H1 (cell line): ENCODE results near the gene CDC14C. TPM values are rescaled to one million over a fixed set of nuclear protein-coding genes. Genes with fewer than 3 reads are reported as not detected.

ENCODE experiments used
- CTCF ChIA-PET: fragments of 300-600 bp; sonication (Branson Sonifier 250); formaldehyde crosslinking; loops from one replicate; lab custom pipeline; 2021; ENCODE audit not compliant: partially characterized antibody; lab: Charles Lee
- POLR2A ChIA-PET: fragments of 300-600 bp; sonication (Branson Sonifier 250); formaldehyde crosslinking; loops from one replicate; lab custom pipeline; 2021; ENCODE audit warnings: inconsistent platforms; ENCODE audit not compliant: partially characterized antibody; lab: Charles Lee
- DNase-seq, 2 experiments: peaks; one replicate each; pipeline versions ENCODE4 v3.0.0 to v3.0.0-alpha.2; 2010 to 2022; ENCODE audit warnings: low spot score in 2 of 2, low read depth in 1 of 2, mixed read lengths in 1 of 2
- FAIRE-seq: peaks from 2 replicates; lab custom pipeline; 2011; peaks lifted over from hg19 to GRCh38; lab: Jason Lieb, UNC
- H2AFZ ChIP-seq: 2 replicates; pipeline ENCODE4 v1.8.1; 2012; ENCODE audit warnings: low read length, inconsistent platforms
- H2AK5ac ChIP-seq: 2 replicates; pipeline ENCODE4 v1.6.1; 2013; ENCODE audit warnings: low read depth, low read length
- H2BK120ac ChIP-seq: replicated peaks from 2 replicates; pipeline ENCODE3; 2013; ENCODE audit warnings: low read depth, low read length, inconsistent platforms
- H2BK12ac ChIP-seq: 2 replicates; pipeline ENCODE4 v1.6.1; 2013; ENCODE audit warnings: low read depth, low read length
- H2BK15ac ChIP-seq: 2 replicates; pipeline ENCODE4 v1.6.1; 2013; ENCODE audit warnings: low read length
- H2BK20ac ChIP-seq: 2 replicates; pipeline ENCODE4 v1.6.1; 2013; ENCODE audit warnings: low read length
- H2BK5ac ChIP-seq: 2 replicates; pipeline ENCODE4 v1.6.1; 2013; ENCODE audit warnings: low read depth, low read length
- H3K14ac ChIP-seq: 2 replicates; pipeline ENCODE4 v1.6.1; 2013; ENCODE audit warnings: inconsistent platforms; ENCODE audit not compliant: insufficient read length
- H3K18ac ChIP-seq: 2 replicates; pipeline ENCODE4 v1.6.1; 2013; ENCODE audit warnings: low read length; ENCODE audit errors: extremely low read depth
- H3K23ac ChIP-seq: 2 replicates; pipeline ENCODE4 v1.6.1; 2013; ENCODE audit warnings: inconsistent platforms; ENCODE audit not compliant: insufficient read length
- H3K23me2 ChIP-seq: 2 replicates; pipeline ENCODE4 v1.6.1; 2013; ENCODE audit warnings: low read depth, low read length
- H3K27ac ChIP-seq: 2 replicates; pipeline ENCODE4 v1.6.1; 2011; ENCODE audit warnings: low read depth, low read length, inconsistent platforms
- H3K27me3 ChIP-seq, 4 experiments: replicated peaks in 1 of 4; 1 replicate in 1 of 4; 2 replicates in 3 of 4; pipeline versions ENCODE4 v1.6.1 to v1.8.1; 2011 to 2013; ENCODE audit warnings: low read length in 3 of 4, mild to moderate bottlenecking in 3 of 4, inconsistent platforms in 2 of 4, mixed read lengths in 2 of 4, moderate library complexity in 1 of 4; ENCODE audit not compliant: control insufficient read depth in 3 of 4, insufficient read depth in 3 of 4; ENCODE audit errors: extremely low read depth in 1 of 4
- H3K36me3 ChIP-seq, 4 experiments: 2 replicates each; pipeline versions ENCODE4 v1.6.1 to v1.8.1; 2011 to 2013; ENCODE audit warnings: mild to moderate bottlenecking in 4 of 4, low read length in 3 of 4, moderate library complexity in 2 of 4, control low read depth in 1 of 4, inconsistent platforms in 1 of 4; ENCODE audit not compliant: insufficient read depth in 4 of 4, control insufficient read depth in 2 of 4
- H3K4ac ChIP-seq: replicated peaks from 2 replicates; pipeline ENCODE3; 2013; ENCODE audit warnings: low read length, low read depth, mixed read lengths, inconsistent platforms; ENCODE audit not compliant: insufficient read length
- H3K4me1 ChIP-seq, 4 experiments: replicated peaks in 1 of 4; 1 replicate in 1 of 4; 2 replicates in 3 of 4; pipeline versions ENCODE4 v1.6.1 to v1.8.1; 2011 to 2013; ENCODE audit warnings: low read length in 3 of 4, inconsistent platforms in 2 of 4, mixed read lengths in 1 of 4; ENCODE audit not compliant: insufficient read depth in 4 of 4, control insufficient read depth in 3 of 4
- H3K4me2 ChIP-seq, 2 experiments: 2 replicates each; pipeline versions ENCODE4 v1.6.1 to v1.8.1; 2011 to 2013; ENCODE audit warnings: low read depth in 2 of 2, low read length in 2 of 2, control low read depth in 1 of 2, inconsistent platforms in 1 of 2, mild to moderate bottlenecking in 1 of 2; ENCODE audit not compliant: insufficient read depth in 1 of 2
- H3K4me3 ChIP-seq, 4 experiments: fragments of 200-600, 300-600 bp in 1 of 4; sonication (generic), shearing (Covaris generic), sonication (Bioruptor Twin) in 1 of 4; 2 replicates each; pipeline versions ENCODE4 v1.5.1 to v1.8.1; 2011 to 2016; ENCODE audit warnings: low read length in 4 of 4, low read depth in 3 of 4, control low read depth in 2 of 4, inconsistent platforms in 2 of 4, mild to moderate bottlenecking in 2 of 4, mixed read lengths in 1 of 4, moderate library complexity in 1 of 4; ENCODE audit not compliant: insufficient read depth in 2 of 4; ENCODE audit errors: extremely low read depth in 1 of 4
- H3K56ac ChIP-seq: replicated peaks from 2 replicates; pipeline ENCODE3; 2013; ENCODE audit warnings: low read depth, mild to moderate bottlenecking, mixed read lengths, low read length, inconsistent platforms; ENCODE audit not compliant: insufficient read length
- H3K79me1 ChIP-seq: 2 replicates; pipeline ENCODE4 v1.6.1; 2013; ENCODE audit warnings: low read depth, low read length, control low read depth
- H3K79me2 ChIP-seq, 2 experiments: 2 replicates each; pipeline versions ENCODE4 v1.6.1 to v1.8.1; 2012 to 2013; ENCODE audit warnings: low read length in 2 of 2, mild to moderate bottlenecking in 2 of 2, inconsistent platforms in 1 of 2; ENCODE audit not compliant: insufficient read depth in 2 of 2, control insufficient read depth in 1 of 2
- H3K9ac ChIP-seq, 4 experiments: replicated peaks in 1 of 4; 1 replicate in 1 of 4; 2 replicates in 3 of 4; pipeline versions ENCODE4 v1.6.1 to v1.8.1; 2011 to 2013; ENCODE audit warnings: low read depth in 3 of 4, low read length in 3 of 4, control low read depth in 2 of 4, mild to moderate bottlenecking in 2 of 4, moderate library complexity in 2 of 4, inconsistent platforms in 1 of 4; ENCODE audit errors: extremely low read depth in 1 of 4
- H3K9me3 ChIP-seq, 2 experiments: 2 replicates each; pipeline versions ENCODE4 v1.6.1 to v1.8.1; 2012 to 2013; ENCODE audit warnings: mild to moderate bottlenecking in 2 of 2, moderate library complexity in 2 of 2, control low read depth in 1 of 2, inconsistent platforms in 1 of 2, low read depth in 1 of 2, low read length in 1 of 2, mixed read lengths in 1 of 2; ENCODE audit not compliant: insufficient read depth in 2 of 2
- H4K20me1 ChIP-seq, 2 experiments: replicated peaks in 1 of 2; 2 replicates each; pipeline versions ENCODE3 to v1.8.1; 2011 to 2013; ENCODE audit warnings: inconsistent platforms in 2 of 2, low read length in 2 of 2, mild to moderate bottlenecking in 1 of 2; ENCODE audit not compliant: insufficient read depth in 2 of 2, control insufficient read depth in 1 of 2
- H4K5ac ChIP-seq: 2 replicates; pipeline ENCODE4 v1.6.1; 2013; ENCODE audit warnings: low read length, low read depth, mixed read lengths, inconsistent platforms; ENCODE audit not compliant: insufficient read length
- H4K8ac ChIP-seq: 2 replicates; pipeline ENCODE4 v1.8.0; 2013; ENCODE audit warnings: mild to moderate bottlenecking, moderate library complexity, low read length, inconsistent platforms; ENCODE audit not compliant: insufficient read depth; ENCODE audit errors: extremely low read depth
- H4K91ac ChIP-seq: replicated peaks from 2 replicates; pipeline ENCODE3; 2013; ENCODE audit warnings: low read length, mixed read lengths, inconsistent platforms; ENCODE audit not compliant: insufficient read length
- EGR1 ChIP-seq: IDR thresholded peaks from 2 replicates; pipeline ENCODE4 v1.6.1; 2011; ENCODE audit warnings: low read depth, low read length, borderline replicate concordance
- GTF2F1 ChIP-seq: IDR thresholded peaks from 2 replicates; pipeline ENCODE4 v1.6.1; 2012; ENCODE audit warnings: low read depth, low read length, improper control_type of control experiment, borderline replicate concordance
- JUND ChIP-seq: IDR thresholded peaks from 2 replicates; pipeline ENCODE4 v1.6.1; 2011; ENCODE audit warnings: mild to moderate bottlenecking, improper control_type of control experiment, low read length
- MAFK ChIP-seq: IDR thresholded peaks from 2 replicates; pipeline ENCODE4 v1.6.1; 2012; ENCODE audit warnings: low read depth, mild to moderate bottlenecking, improper control_type of control experiment, low read length
- POU5F1 ChIP-seq: IDR thresholded peaks from 2 replicates; pipeline ENCODE4 v1.6.1; 2011; ENCODE audit warnings: low read depth, mild to moderate bottlenecking, low read length, moderate library complexity
- RXRA ChIP-seq: IDR thresholded peaks from 2 replicates; pipeline ENCODE4 v1.6.1; 2011; ENCODE audit warnings: low read depth, mild to moderate bottlenecking, low read length, moderate library complexity; ENCODE audit not compliant: insufficient read depth
- TCF12 ChIP-seq: IDR thresholded peaks from 2 replicates; pipeline ENCODE4 v1.6.1; 2011; ENCODE audit warnings: low read depth, mild to moderate bottlenecking, low read length
- WGBS, 2 experiments: shearing (Covaris generic) in 1 of 2; methylation state at CpG; one replicate each; pipeline versions ENCODE4 v1.1.6 to v1.1.7; 2013 to 2015; ENCODE audit warnings: low lambda C conversion rate in 2 of 2, mixed read lengths in 2 of 2, inconsistent platforms in 1 of 2, low coverage in 1 of 2, missing lambda C conversion rate in 1 of 2; ENCODE audit not compliant: insufficient replicate concordance in 2 of 2, insufficient coverage in 1 of 2, insufficient read length in 1 of 2; ENCODE audit errors: extremely low coverage in 1 of 2, missing lambda C conversion rate in 1 of 2; 5-methylcytosine and 5-hydroxymethylcytosine counted together
- polyA plus RNA-seq, 7 experiments: library from polyadenylated mRNA; depleted of rRNA in 3 of 7; stranded (reverse) in 5 of 7; unstranded in 2 of 7; fragments of >200 nt in 5 of 7; fragments of 200-250 nt in 2 of 7; gene quantifications; 1 replicate in 5 of 7; 2 replicates in 1 of 7; 4 replicates in 1 of 7; pipeline versions ENCODE4 v1.2.1 to v1.2.3, GENCODE V29; 2011 to 2013; ENCODE audit warnings: missing spikeins in 2 of 7, mixed read lengths in 2 of 7
- total RNA-seq: library from RNA; stranded (reverse); fragmentation: NEBNext Ultra II Directional; extraction: Animal tissue kit (Norgen Biotek cat#: 25700); gene quantifications from 2 replicates; pipeline ENCODE4 v1.2.1, GENCODE V29; 2021
- TF ChIP-seq, protein P1 (sequence below): IDR thresholded peaks from 2 replicates; pipeline ENCODE4 v1.6.1; 2011; ENCODE audit warnings: low read depth, mild to moderate bottlenecking, low read length; ENCODE audit not compliant: insufficient read depth
- TF ChIP-seq, protein P2 (sequence below): IDR thresholded peaks from 2 replicates; pipeline ENCODE4 v1.6.1; 2012; ENCODE audit warnings: low read length, inconsistent platforms

Gene CDC14C
- total and polyA plus RNA-seq, 2 of the 8 experiments (the other 6 are each of a cell fraction or from before 2014, with no cell fraction given) = 0.09 TPM; not detected in 1

DNA sequence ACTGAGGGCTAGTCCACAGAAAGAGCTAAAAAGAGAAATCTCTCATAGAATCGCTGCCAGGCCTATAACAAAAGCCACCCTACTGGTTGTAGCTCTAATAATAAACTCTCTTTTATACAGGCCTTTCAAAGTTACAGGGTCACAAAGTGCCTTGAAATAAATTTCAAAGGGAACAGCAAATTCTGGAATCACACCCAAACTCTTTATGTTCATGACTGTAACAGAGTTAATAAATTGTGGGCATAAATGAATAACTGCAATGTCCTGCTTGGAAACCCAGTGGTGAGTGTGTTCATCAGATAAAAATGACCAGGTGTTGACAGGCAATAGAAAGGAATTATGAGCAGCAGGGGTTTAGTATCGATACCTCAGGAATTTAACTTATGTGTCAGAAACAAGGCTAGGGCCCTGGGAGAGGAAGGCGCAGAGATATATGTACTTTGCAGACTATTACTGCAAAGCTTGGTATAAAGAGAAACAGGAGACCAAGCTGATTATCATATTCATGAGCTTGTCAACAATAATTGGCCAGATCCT lies 9.3 kb downstream of the CDC14C start:
- no peak overlapping the region for H3K18ac ChIP-seq
- no peak overlapping the region for H2BK5ac ChIP-seq
- H3K23me2 ChIP-seq = no peaks in the 10 kb centered on the region
- H3K4me2 ChIP-seq = no peak overlapping the region
- no peak overlapping the region for H3K27ac ChIP-seq
- H3K4me1 ChIP-seq = no peaks in the 10 kb centered on the region
- CTCF ChIA-PET = no interaction called here
- no peak overlapping the region for H3K14ac ChIP-seq
- no peak overlapping the region for H3K4ac ChIP-seq
- FAIRE-seq (no peak), DNase-seq (no peak)
- H2AFZ ChIP-seq = no peak overlapping the region
- no peak overlapping the region for H2BK120ac ChIP-seq
- no peak overlapping the region for H2AK5ac ChIP-seq
- no peak overlapping the region for H2BK12ac ChIP-seq
- 88% methylated on average over 3 of the region's 3 CpGs; no CpG with 5 or more reads in 1 of the 2 experiments for WGBS, 2 experiments
- no peak overlapping the region for H2BK15ac ChIP-seq
- H3K79me2 ChIP-seq = no peaks in the 10 kb centered on the region
- no peak overlapping the region for H3K23ac ChIP-seq
- POLR2A ChIA-PET = no interaction called here
- TF ChIP-seq, protein P1, sequence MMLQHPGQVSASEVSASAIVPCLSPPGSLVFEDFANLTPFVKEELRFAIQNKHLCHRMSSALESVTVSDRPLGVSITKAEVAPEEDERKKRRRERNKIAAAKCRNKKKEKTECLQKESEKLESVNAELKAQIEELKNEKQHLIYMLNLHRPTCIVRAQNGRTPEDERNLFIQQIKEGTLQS = no peak
- TF ChIP-seq JUND = no peak
- TF ChIP-seq GTF2F1 = no peak
- no peak for TF ChIP-seq TCF12
- TF ChIP-seq POU5F1 = no peak
- TF ChIP-seq, protein P2, sequence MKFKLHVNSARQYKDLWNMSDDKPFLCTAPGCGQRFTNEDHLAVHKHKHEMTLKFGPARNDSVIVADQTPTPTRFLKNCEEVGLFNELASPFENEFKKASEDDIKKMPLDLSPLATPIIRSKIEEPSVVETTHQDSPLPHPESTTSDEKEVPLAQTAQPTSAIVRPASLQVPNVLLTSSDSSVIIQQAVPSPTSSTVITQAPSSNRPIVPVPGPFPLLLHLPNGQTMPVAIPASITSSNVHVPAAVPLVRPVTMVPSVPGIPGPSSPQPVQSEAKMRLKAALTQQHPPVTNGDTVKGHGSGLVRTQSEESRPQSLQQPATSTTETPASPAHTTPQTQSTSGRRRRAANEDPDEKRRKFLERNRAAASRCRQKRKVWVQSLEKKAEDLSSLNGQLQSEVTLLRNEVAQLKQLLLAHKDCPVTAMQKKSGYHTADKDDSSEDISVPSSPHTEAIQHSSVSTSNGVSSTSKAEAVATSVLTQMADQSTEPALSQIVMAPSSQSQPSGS = no peak
- TF ChIP-seq RXRA = no peak
- no peak for TF ChIP-seq EGR1
- TF ChIP-seq MAFK = no peak
- TF ChIP-seq, all 59 proteins: peak for 0
- Histone ChIP-seq H3K36me3 (no peaks in the 10 kb centered on the region), H4K20me1 (no peaks in the 10 kb centered on the region), H3K9ac (no peak overlapping the region), H3K56ac (no peak overlapping the region), H3K9me3 (no peaks in the 10 kb centered on the region), H3K79me1 (no peaks in the 10 kb centered on the region), H3K27me3 (no peaks in the 10 kb centered on the region), H3K4me3 (no peak overlapping the region), H4K91ac (no peak overlapping the region), H4K5ac (no peak overlapping the region), H4K8ac (no peak overlapping the region), H2BK20ac (no peak overlapping the region)
